Kidney glomerular epithelial cell (primary cell): Measurements from ENCODE around the gene MAPRE2.

Experiments
- DNase-seq: peaks from one replicate; lab custom pipeline; 2025; lab: John Stamatoyannopoulos, UW

MAPRE2 gene

GRCh38 chr18:35183886-35184285, 142.7 kb downstream of the MAPRE2 start:
- DNase-seq, result no peak

- no peak for DNase-seq
Observed at GRCh38 chr18:35185771-35186170, 144.6 kb downstream of the MAPRE2 start.

- no peak for DNase-seq
Observed at GRCh38 chr18:35186291-35187034, 145.2 kb downstream of the MAPRE2 start.

GRCh38 chr18:35189510-35189909, 148.3 kb downstream of the MAPRE2 start:
- no peak for DNase-seq

- DNase-seq, result no peak
Observed at GRCh38 chr18:35190948-35191697, 149.9 kb downstream of the MAPRE2 start.

GRCh38 chr18:35191698-35192025, 150.4 kb downstream of the MAPRE2 start:
- no peak for DNase-seq

GRCh38 chr18:35192415-35192814, 151.2 kb downstream of the MAPRE2 start:
- no peak for DNase-seq
